SH-SY5Y (cell line): Measurements from ENCODE around the gene NEK1.

ENCODE experiments used
- GATA2 ChIP-seq: IDR thresholded peaks from 2 replicates; pipeline ENCODE4 v1.6.1; 2011; ENCODE audit warnings: mild to moderate bottlenecking, low read depth, low read length
- GATA3 ChIP-seq: IDR thresholded peaks from 2 replicates; pipeline ENCODE4 v1.6.1; 2011; ENCODE audit warnings: low read depth, mild to moderate bottlenecking, low read length, moderate library complexity

- TF ChIP-seq GATA2 (no peak), GATA3 (no peak)
These were observed 171.9 kb downstream of the NEK1 start for GRCh38 chr4:169440446-169440845.
